Mammary epithelial cell (primary cell): ENCODE results near the gene DMTF1.

Source experiments
- CTCF ChIP-seq, 2 donors: IDR thresholded peaks in 1 of 2; conservative IDR thresholded peaks in 1 of 2; 2 replicates each; pipeline ENCODE4 v1.5.1; 2011 to 2012; ENCODE audit warnings: inconsistent platforms in 2 of 2, low read length in 2 of 2, mild to moderate bottlenecking in 2 of 2, control low read depth in 1 of 2, low read depth in 1 of 2; ENCODE audit not compliant: insufficient read depth in 1 of 2; ENCODE audit errors: extremely low read depth in 1 of 2
- EZH2 ChIP-seq: IDR thresholded peaks from 2 replicates; pipeline ENCODE4 v1.6.1; 2012; ENCODE audit warnings: low read length, inconsistent platforms, borderline replicate concordance

GRCh38 chr7:87106974-87107612 lies 45.2 kb upstream of the DMTF1 start:
- TF ChIP-seq CTCF (conservative IDR thresholded peaks at IDR 0.05 in 1 of 2, IDR thresholded peaks at IDR 0.05 in 1 of 2; ENCODE audit: extremely low read depth in 1 of 2, insufficient read depth in 1 of 2, low read depth in 1 of 2, low read length in 2 of 2) (no peak), EZH2 (no peak)
